GM12801 (cell line): Measurements from ENCODE around the gene PLEKHN1.

Source experiments
- CTCF ChIP-seq: IDR thresholded peaks from one replicate; pipeline ENCODE4 v1.5.1; 2011; ENCODE audit warnings: control low read depth; ENCODE audit not compliant: insufficient read length; ENCODE audit errors: extremely low read depth

The PLEKHN1 gene

GRCh38 chr1:1020000-1020404 is 53.7 kb downstream of the PLEKHN1 start, which contains the start of gene AGRN:
TSS of gene AGRN (plus strand) at chr1:1020120. CDS start at chr1:1020173, 53 bp downstream.
- TF ChIP-seq CTCF, result no peak

GRCh38 chr1:1020415-1021009 is 54.2 kb downstream of the PLEKHN1 start:
- TF ChIP-seq CTCF, result no peak

GRCh38 chr1:1021010-1021919 is 55.0 kb downstream of the PLEKHN1 start:
- TF ChIP-seq CTCF, result no peak

GRCh38 chr1:1021920-1022259 is 55.6 kb downstream of the PLEKHN1 start:
- TF ChIP-seq CTCF, result no peak

GRCh38 chr1:1022302-1023009 is 56.2 kb downstream of the PLEKHN1 start:
- TF ChIP-seq CTCF, result no peak

GRCh38 chr1:1023700-1024099 is 57.4 kb downstream of the PLEKHN1 start:
- TF ChIP-seq CTCF, result no peak

- TF ChIP-seq CTCF, result no peak
These were observed 58.0 kb downstream of the PLEKHN1 start for GRCh38 chr1:1024149-1024770.
